ENCODE data around the gene RPL31.

RPL31 gene

GRCh38 chr2:101017371-101017770 lies 15.3 kb downstream of the RPL31 start:
- no peaks in the 10 kb centered on the region for H3K27me3 ChIP-seq (ENCODE audit: control insufficient read depth, insufficient read depth, low read length)
- no peak overlapping the region for H3K9ac ChIP-seq (ENCODE audit: low read depth, low read length)
- no peaks in the 10 kb centered on the region for H3K4me1 ChIP-seq (ENCODE audit: control insufficient read depth, insufficient read depth, low read length)
- H3K36me3 ChIP-seq (ENCODE audit: insufficient read depth, low read length) = peaks cover 69% of the 10 kb centered on the region
- H3K4me2 ChIP-seq (ENCODE audit: low read length) = no peak overlapping the region
- no peaks in the 10 kb centered on the region for H3K9me3 ChIP-seq (replicated peaks; ENCODE audit: low read length)
- H3K4me3 ChIP-seq (ENCODE audit: low read length) = no peak overlapping the region

GRCh38 chr2:101018934-101019333 lies 16.8 kb downstream of the RPL31 start:
- H3K4me1 ChIP-seq (ENCODE audit: control insufficient read depth, insufficient read depth, low read length) = no peaks in the 10 kb centered on the region
- no peak overlapping the region for H3K4me2 ChIP-seq (ENCODE audit: low read length)
- no peak overlapping the region for H3K4me3 ChIP-seq (ENCODE audit: low read length)
- no peaks in the 10 kb centered on the region for H3K9me3 ChIP-seq (replicated peaks; ENCODE audit: low read length)
- peaks cover 60% of the 10 kb centered on the region for H3K36me3 ChIP-seq (ENCODE audit: insufficient read depth, low read length)
- H3K9ac ChIP-seq (ENCODE audit: low read depth, low read length) = no peak overlapping the region
- no peaks in the 10 kb centered on the region for H3K27me3 ChIP-seq (ENCODE audit: control insufficient read depth, insufficient read depth, low read length)

DNA sequence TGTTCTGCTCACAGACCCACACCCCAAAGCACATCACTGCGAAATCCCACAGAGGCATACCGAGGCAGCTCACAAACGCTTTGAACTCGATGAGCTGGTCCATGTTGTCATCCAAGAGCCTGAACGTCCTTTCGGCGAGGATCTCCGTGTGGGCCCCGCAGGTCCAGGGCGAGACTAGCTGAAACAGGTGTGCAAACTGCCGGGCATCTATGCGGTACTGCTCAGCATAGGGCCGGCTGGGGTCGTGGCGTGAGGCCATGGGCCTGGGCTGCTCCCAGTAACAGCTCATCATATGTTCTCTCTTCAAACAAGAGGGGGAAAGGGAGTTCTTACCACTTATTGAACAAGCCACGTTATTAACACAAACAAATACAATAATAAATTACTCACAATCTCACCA lies 20.1 kb downstream of the RPL31 start:
- H3K4me3 ChIP-seq (ENCODE audit: low read length) = no peak overlapping the region
- H3K9me3 ChIP-seq (replicated peaks; ENCODE audit: low read length) = no peaks in the 10 kb centered on the region
- no peak overlapping the region for H3K9ac ChIP-seq (ENCODE audit: low read depth, low read length)
- no peak overlapping the region for H3K4me2 ChIP-seq (ENCODE audit: low read length)
- H3K36me3 ChIP-seq (ENCODE audit: insufficient read depth, low read length) = peaks cover 67% of the 10 kb centered on the region
- H3K27me3 ChIP-seq (ENCODE audit: control insufficient read depth, insufficient read depth, low read length) = no peaks in the 10 kb centered on the region
- no peaks in the 10 kb centered on the region for H3K4me1 ChIP-seq (ENCODE audit: control insufficient read depth, insufficient read depth, low read length)

DNA sequence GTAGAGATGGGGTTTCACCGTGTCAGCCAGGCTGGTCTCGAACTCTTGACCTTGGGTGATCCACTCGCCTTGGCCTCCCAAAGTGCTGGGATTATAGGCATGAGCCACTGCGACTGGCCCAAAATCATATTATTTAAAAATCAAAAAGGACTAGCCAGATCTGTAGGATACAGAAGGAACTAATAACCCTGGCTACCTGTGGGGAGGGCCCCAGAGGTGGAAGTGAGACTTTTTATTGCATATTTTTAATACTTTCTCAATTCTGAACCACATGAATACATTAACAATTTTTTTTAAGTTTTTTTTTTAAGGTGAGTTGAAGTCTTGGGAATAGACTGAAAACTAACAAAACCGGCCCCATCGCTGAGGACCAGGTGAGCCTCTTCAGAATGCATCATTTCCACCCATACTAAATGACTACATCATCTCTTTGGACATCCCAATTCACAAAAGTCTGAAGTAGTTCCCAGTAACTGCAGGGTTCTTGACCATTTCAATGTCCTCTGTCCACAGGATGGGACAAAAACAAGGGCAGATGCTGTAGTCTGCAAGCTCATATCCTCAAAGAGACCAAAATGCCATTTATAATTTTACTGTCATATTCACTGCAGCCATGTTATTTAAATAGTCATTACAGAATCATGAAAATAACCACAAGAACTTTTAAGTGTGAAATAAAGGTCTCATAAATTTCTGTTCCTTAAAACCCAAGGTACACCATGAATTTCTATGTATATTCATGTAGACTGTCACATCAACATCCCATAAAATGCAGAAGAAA lies 21.4 kb downstream of the RPL31 start:
- Histone ChIP-seq H3K4me1 (ENCODE audit: control insufficient read depth, insufficient read depth, low read length) (no peaks in the 10 kb centered on the region), H3K4me2 (ENCODE audit: low read length) (no peak overlapping the region), H3K4me3 (ENCODE audit: low read length) (no peak overlapping the region), H3K27me3 (ENCODE audit: control insufficient read depth, insufficient read depth, low read length) (no peaks in the 10 kb centered on the region), H3K36me3 (ENCODE audit: insufficient read depth, low read length) (peaks cover 65% of the 10 kb centered on the region), H3K9me3 (replicated peaks; ENCODE audit: low read length) (no peaks in the 10 kb centered on the region), H3K9ac (ENCODE audit: low read depth, low read length) (no peak overlapping the region)

- no peaks in the 10 kb centered on the region for H3K9me3 ChIP-seq (replicated peaks; ENCODE audit: low read length)
- peaks cover 67% of the 10 kb centered on the region for H3K36me3 ChIP-seq (ENCODE audit: insufficient read depth, low read length)
- H3K4me3 ChIP-seq (ENCODE audit: low read length) = no peak overlapping the region
Observed at GRCh38 chr2:101025561-101025960, 23.5 kb downstream of the RPL31 start.

GRCh38 chr2:101026253-101026701 lies 24.2 kb downstream of the RPL31 start:
- Histone ChIP-seq H3K4me1 (ENCODE audit: control insufficient read depth, insufficient read depth, low read length) (no peaks in the 10 kb centered on the region), H3K9ac (ENCODE audit: low read depth, low read length) (no peak overlapping the region), H3K27me3 (ENCODE audit: control insufficient read depth, insufficient read depth, low read length) (no peaks in the 10 kb centered on the region), H3K4me3 (ENCODE audit: low read length) (no peak overlapping the region), H3K4me2 (ENCODE audit: low read length) (no peak overlapping the region), H3K9me3 (replicated peaks; ENCODE audit: low read length) (no peaks in the 10 kb centered on the region), H3K36me3 (ENCODE audit: insufficient read depth, low read length) (peaks cover 64% of the 10 kb centered on the region)

More at GRCh38 chr2:101025561-101025960, 23.5 kb downstream of the RPL31 start:
- no peak overlapping the region for H3K4me2 ChIP-seq (ENCODE audit: low read length)
- no peaks in the 10 kb centered on the region for H3K4me1 ChIP-seq (ENCODE audit: control insufficient read depth, insufficient read depth, low read length)
- H3K9ac ChIP-seq (ENCODE audit: low read depth, low read length) = no peak overlapping the region
- no peaks in the 10 kb centered on the region for H3K27me3 ChIP-seq (ENCODE audit: control insufficient read depth, insufficient read depth, low read length)

DNA sequence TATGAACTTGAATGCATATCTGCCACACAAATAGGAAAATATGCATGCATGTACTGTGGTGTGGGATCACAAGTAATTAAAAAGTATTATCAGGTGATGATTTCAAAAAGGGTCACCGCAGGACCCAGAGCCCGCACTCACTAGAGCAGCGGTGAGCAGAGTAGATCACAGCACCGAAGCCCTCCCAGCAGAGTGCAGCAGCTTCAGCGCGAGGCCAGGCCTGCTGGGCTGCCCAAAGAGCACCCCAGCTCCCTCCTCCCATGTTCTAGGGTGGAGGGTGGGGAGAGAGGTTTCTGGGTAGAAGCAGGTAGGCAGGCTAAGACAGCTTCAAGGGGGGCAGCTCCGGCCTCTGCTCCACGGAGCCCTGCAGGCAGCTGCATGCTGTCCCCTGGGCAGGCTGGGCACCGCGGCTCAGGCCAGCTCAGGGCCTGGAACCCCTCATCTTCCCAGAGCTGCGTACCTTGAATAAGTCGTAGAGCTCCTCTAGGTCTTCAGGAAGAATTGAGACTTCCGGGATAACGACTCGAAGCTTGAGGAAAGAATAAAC lies 24.9 kb downstream of the RPL31 start:
- Histone ChIP-seq H3K4me2 (ENCODE audit: low read length) (no peak overlapping the region), H3K9ac (ENCODE audit: low read depth, low read length) (no peak overlapping the region), H3K36me3 (ENCODE audit: insufficient read depth, low read length) (peaks cover 60% of the 10 kb centered on the region), H3K9me3 (replicated peaks; ENCODE audit: low read length) (no peaks in the 10 kb centered on the region), H3K4me1 (ENCODE audit: control insufficient read depth, insufficient read depth, low read length) (no peaks in the 10 kb centered on the region), H3K27me3 (ENCODE audit: control insufficient read depth, insufficient read depth, low read length) (no peaks in the 10 kb centered on the region), H3K4me3 (ENCODE audit: low read length) (no peak overlapping the region)

GRCh38 chr2:101027852-101028251 lies 25.8 kb downstream of the RPL31 start:
- Histone ChIP-seq H3K4me3 (ENCODE audit: low read length) (no peak overlapping the region), H3K4me2 (ENCODE audit: low read length) (no peak overlapping the region), H3K27me3 (ENCODE audit: control insufficient read depth, insufficient read depth, low read length) (no peaks in the 10 kb centered on the region), H3K9me3 (replicated peaks; ENCODE audit: low read length) (no peaks in the 10 kb centered on the region), H3K9ac (ENCODE audit: low read depth, low read length) (no peak overlapping the region), H3K4me1 (ENCODE audit: control insufficient read depth, insufficient read depth, low read length) (no peaks in the 10 kb centered on the region), H3K36me3 (ENCODE audit: insufficient read depth, low read length) (peaks cover 66% of the 10 kb centered on the region)

- no peak overlapping the region for H3K4me3 ChIP-seq (ENCODE audit: low read length)
- H3K36me3 ChIP-seq (ENCODE audit: insufficient read depth, low read length) = peaks cover 74% of the 10 kb centered on the region
- no peaks in the 10 kb centered on the region for H3K4me1 ChIP-seq (ENCODE audit: control insufficient read depth, insufficient read depth, low read length)
- H3K27me3 ChIP-seq (ENCODE audit: control insufficient read depth, insufficient read depth, low read length) = no peaks in the 10 kb centered on the region
- H3K4me2 ChIP-seq (ENCODE audit: low read length) = no peak overlapping the region
- no peak overlapping the region for H3K9ac ChIP-seq (ENCODE audit: low read depth, low read length)
- H3K9me3 ChIP-seq (replicated peaks; ENCODE audit: low read length) = no peaks in the 10 kb centered on the region
Observed at GRCh38 chr2:101030866-101031554, 28.9 kb downstream of the RPL31 start.

GRCh38 chr2:101032084-101032776 lies 30.1 kb downstream of the RPL31 start:
- Histone ChIP-seq H3K36me3 (ENCODE audit: insufficient read depth, low read length) (peaks cover 68% of the 10 kb centered on the region), H3K4me3 (ENCODE audit: low read length) (no peak overlapping the region), H3K27me3 (ENCODE audit: control insufficient read depth, insufficient read depth, low read length) (no peaks in the 10 kb centered on the region), H3K4me1 (ENCODE audit: control insufficient read depth, insufficient read depth, low read length) (no peaks in the 10 kb centered on the region), H3K9ac (ENCODE audit: low read depth, low read length) (no peak overlapping the region), H3K9me3 (replicated peaks; ENCODE audit: low read length) (no peaks in the 10 kb centered on the region), H3K4me2 (ENCODE audit: low read length) (no peak overlapping the region)

GRCh38 chr2:101036562-101036961 lies 34.5 kb downstream of the RPL31 start:
- Histone ChIP-seq H3K4me1 (ENCODE audit: control insufficient read depth, insufficient read depth, low read length) (no peaks in the 10 kb centered on the region), H3K27me3 (ENCODE audit: control insufficient read depth, insufficient read depth, low read length) (no peaks in the 10 kb centered on the region), H3K9ac (ENCODE audit: low read depth, low read length) (no peak overlapping the region), H3K4me2 (ENCODE audit: low read length) (no peak overlapping the region), H3K4me3 (ENCODE audit: low read length) (no peak overlapping the region), H3K9me3 (replicated peaks; ENCODE audit: low read length) (no peaks in the 10 kb centered on the region), H3K36me3 (ENCODE audit: insufficient read depth, low read length) (peaks cover 73% of the 10 kb centered on the region)

All from skeletal muscle satellite cell (primary cell).